HG02973 (cell line): ENCODE measurements around the gene ATG13.

ENCODE experiments used
- ATAC-seq: cut with Tn5 transposase; IDR thresholded peaks from one replicate; pipeline ENCODE4 v1.9.1; 2021; ENCODE audit warnings: moderate library complexity; ENCODE audit not compliant: unreplicated experiment

The ATG13 gene

GRCh38 chr11:46604796-46605195 lies 12.6 kb upstream of the ATG13 start:
- ATAC-seq: no peak

- ATAC-seq: no peak
Observed at GRCh38 chr11:46607516-46607915, 9.8 kb upstream of the ATG13 start.

- no peak for ATAC-seq
Observed at GRCh38 chr11:46609386-46609785, 8.0 kb upstream of the ATG13 start.

- ATAC-seq: no peak
Observed at GRCh38 chr11:46611526-46612304, 5.6 kb upstream of the ATG13 start.

- no peak for ATAC-seq
Observed at GRCh38 chr11:46612326-46612725, 5.0 kb upstream of the ATG13 start.

GRCh38 chr11:46615756-46616155 lies 1.6 kb upstream of the ATG13 start:
- ATAC-seq: no peak

- no peak for ATAC-seq
Observed at GRCh38 chr11:46616551-46617133, 711 bp upstream of the ATG13 start.

GRCh38 chr11:46617972-46618314 lies 590 bp downstream of the ATG13 start:
- ATAC-seq: peak; percentile 4

- no peak for ATAC-seq
Observed at GRCh38 chr11:46618837-46619236, 1.5 kb downstream of the ATG13 start.

- ATAC-seq: no peak
Observed at GRCh38 chr11:46625406-46625805, 8.1 kb downstream of the ATG13 start.

GRCh38 chr11:46628961-46629360 lies 11.6 kb downstream of the ATG13 start:
- ATAC-seq: no peak

GRCh38 chr11:46630237-46630636 lies 12.9 kb downstream of the ATG13 start:
- no peak for ATAC-seq

GRCh38 chr11:46631676-46632075 lies 14.3 kb downstream of the ATG13 start:
- ATAC-seq: no peak

GRCh38 chr11:46632502-46632901 lies 15.1 kb downstream of the ATG13 start:
- ATAC-seq: no peak

GRCh38 chr11:46633291-46634217 lies 16.2 kb downstream of the ATG13 start:
- no peak for ATAC-seq

GRCh38 chr11:46635557-46636139 lies 18.3 kb downstream of the ATG13 start:
- no peak for ATAC-seq

- no peak for ATAC-seq
Observed at GRCh38 chr11:46637546-46637945, 20.2 kb downstream of the ATG13 start.

- no peak for ATAC-seq
Observed at GRCh38 chr11:46639197-46639839, 22.0 kb downstream of the ATG13 start.

GRCh38 chr11:46640036-46640788 lies 22.9 kb downstream of the ATG13 start:
- ATAC-seq: no peak

- ATAC-seq: no peak
Observed at GRCh38 chr11:46641639-46642038, 24.3 kb downstream of the ATG13 start.
